HepG2 (cell line): ENCODE data around the gene SLC1A3. TPM values are rescaled to one million over a fixed set of nuclear protein-coding genes. Genes with fewer than 3 reads are reported as not detected.

Source experiments
- ATAC-seq: fragments of 200-7000 bp; cut with Tn5 transposase; 3 replicates; pipeline ENCODE4 v1.9.1; 2020; ENCODE audit warnings: mild to moderate bottlenecking, moderate library complexity
- BruUV-seq: library from RNA; stranded (reverse); fragments of 400-500 nt; replicated peaks from 2 replicates; lab custom pipeline; 2021; lab: Mats Ljungman, UMichigan
- CTCF ChIA-PET: fragments of 300-600 bp; formaldehyde crosslinking; extraction: SDS; loops from one replicate; lab custom pipeline; 2021; ENCODE audit warnings: low total read pairs, inconsistent platforms, low intra/inter-chr PET ratio; lab: Yijun Ruan, JAX
- POLR2A ChIA-PET: fragments of 350-600 bp; sonication (Branson Sonifier 250); formaldehyde crosslinking; loops from one replicate; lab custom pipeline; 2020; ENCODE audit warnings: antibody characterized with exemption, inconsistent platforms; lab: Yijun Ruan, JAX
- DNase-seq: peaks from one replicate; pipeline ENCODE4 v3.0.0-alpha.2; 2015; ENCODE audit warnings: low spot score
- FAIRE-seq: peaks from 3 replicates; lab custom pipeline; 2011; peaks lifted over from hg19 to GRCh38; lab: Jason Lieb, UNC
- H2AFZ ChIP-seq: one replicate; pipeline ENCODE4 v1.6.1; 2011; ENCODE audit warnings: low read length, inconsistent platforms
- H3K27ac ChIP-seq: fragments of 300-600 bp; 3 replicates; pipeline ENCODE4 v1.8.0; 2011; ENCODE audit warnings: mixed run types, mild to moderate bottlenecking, mixed read lengths, low read length, inconsistent platforms; ENCODE audit not compliant: insufficient read depth; ENCODE audit errors: extremely low read length
- H3K27me3 ChIP-seq, 2 experiments: fragments of 200-600 bp in 1 of 2; 2 replicates in 1 of 2; 3 replicates in 1 of 2; pipeline versions ENCODE4 v1.6.0 to v1.8.0; 2011; ENCODE audit warnings: low read length in 2 of 2, mild to moderate bottlenecking in 2 of 2, moderate library complexity in 2 of 2, inconsistent platforms in 1 of 2; ENCODE audit not compliant: insufficient read depth in 2 of 2, control insufficient read depth in 1 of 2
- H3K36me3 ChIP-seq, 2 experiments: fragments of 200-600 bp in 1 of 2; replicated peaks in 1 of 2; 2 replicates in 1 of 2; 3 replicates in 1 of 2; pipeline versions ENCODE4 v1.5.1 to v1.8.0; 2011; ENCODE audit warnings: low read length in 2 of 2, inconsistent platforms in 1 of 2; ENCODE audit not compliant: insufficient read depth in 2 of 2, control insufficient read depth in 1 of 2
- H3K4me1 ChIP-seq: 2 replicates; pipeline ENCODE4 v1.5.1; 2012; ENCODE audit warnings: low read length, inconsistent platforms; ENCODE audit not compliant: insufficient read depth
- H3K4me2 ChIP-seq: 2 replicates; pipeline ENCODE4 v1.6.0; 2011; ENCODE audit warnings: low read depth, low read length, inconsistent platforms
- H3K4me3 ChIP-seq, 3 experiments: fragments of 200-600 bp in 1 of 3; sonication (generic), shearing (Covaris generic) in 1 of 3; replicated peaks in 1 of 3; 2 replicates each; pipeline ENCODE4 v1.5.1; 2011 to 2016; ENCODE audit warnings: low read length in 3 of 3, inconsistent platforms in 2 of 3, low read depth in 2 of 3, mild to moderate bottlenecking in 2 of 3, control low read depth in 1 of 3, mixed read lengths in 1 of 3; ENCODE audit not compliant: insufficient read depth in 1 of 3
- H3K79me2 ChIP-seq: one replicate; pipeline ENCODE4 v1.6.1; 2011; ENCODE audit warnings: low read length, inconsistent platforms; ENCODE audit not compliant: insufficient read depth
- H3K9ac ChIP-seq: 2 replicates; pipeline ENCODE4 v1.6.0; 2011; ENCODE audit warnings: mild to moderate bottlenecking, low read depth, low read length, inconsistent platforms; ENCODE audit not compliant: insufficient read depth
- H3K9me3 ChIP-seq: 2 replicates; pipeline ENCODE4 v1.5.1; 2012; ENCODE audit warnings: mild to moderate bottlenecking, low read length
- H4K20me1 ChIP-seq: 2 replicates; pipeline ENCODE4 v1.6.0; 2011; ENCODE audit warnings: inconsistent platforms, mild to moderate bottlenecking, low read length, moderate library complexity; ENCODE audit not compliant: insufficient read depth
- DR1 ChIP-seq: sonication (generic); formaldehyde crosslinking; IDR thresholded peaks from 2 replicates; pipeline ENCODE4 v1.8.0; 2021; ENCODE audit warnings: mild to moderate bottlenecking, missing genetic modification reagents, inconsistent platforms
- ERF ChIP-seq: IDR thresholded peaks from 2 replicates; pipeline ENCODE4 v1.6.1; 2018; ENCODE audit warnings: missing biosample characterization, missing genetic modification reagents
- HIVEP1 ChIP-seq: sonication (generic); formaldehyde crosslinking; IDR thresholded peaks from 2 replicates; pipeline ENCODE4 v1.4.0; 2020; ENCODE audit warnings: mild to moderate bottlenecking, missing genetic modification reagents
- IKZF5 ChIP-seq: IDR thresholded peaks from 2 replicates; pipeline ENCODE4 v1.6.1; 2018; ENCODE audit warnings: missing genetic modification reagents, mild to moderate bottlenecking, missing compliant biosample characterization
- MEIS2 ChIP-seq: sonication (generic); formaldehyde crosslinking; IDR thresholded peaks from 2 replicates; pipeline ENCODE4 v1.9.0; 2021; ENCODE audit warnings: mild to moderate bottlenecking, missing genetic modification reagents
- NFAT5 ChIP-seq: sonication (generic); formaldehyde crosslinking; IDR thresholded peaks from 2 replicates; pipeline ENCODE4 v1.4.0; 2020; ENCODE audit warnings: missing genetic modification reagents
- NFE2L2 ChIP-seq: fragments of 150-350 bp; IDR thresholded peaks from 2 replicates; pipeline ENCODE4 v1.6.1; 2014; ENCODE audit warnings: low read length
- NFIB ChIP-seq: sonication (generic); formaldehyde crosslinking; IDR thresholded peaks from 2 replicates; pipeline ENCODE4 v1.9.0; 2021; ENCODE audit warnings: missing genetic modification reagents, mild to moderate bottlenecking, borderline replicate concordance
- ZNF20 ChIP-seq: sonication (generic); formaldehyde crosslinking; IDR thresholded peaks from 2 replicates; pipeline ENCODE4 v1.4.0; 2020; ENCODE audit warnings: mild to moderate bottlenecking, moderate library complexity, missing genetic modification reagents
- ZNF414 ChIP-seq: sonication (generic); formaldehyde crosslinking; IDR thresholded peaks from 2 replicates; pipeline ENCODE4 v1.5.0; 2020; ENCODE audit warnings: missing genetic modification reagents
- ZNF564 ChIP-seq: sonication (generic); formaldehyde crosslinking; IDR thresholded peaks from 2 replicates; pipeline ENCODE4 v1.8.1; 2023; ENCODE audit warnings: mild to moderate bottlenecking, missing genetic modification reagents
- ZNF619 ChIP-seq: sonication (generic); formaldehyde crosslinking; IDR thresholded peaks from 2 replicates; pipeline ENCODE4 v1.4.0; 2020; ENCODE audit warnings: mild to moderate bottlenecking, missing genetic modification reagents
- ZNF703 ChIP-seq: sonication (generic); formaldehyde crosslinking; IDR thresholded peaks from 2 replicates; pipeline ENCODE4 v1.5.1; 2020; ENCODE audit warnings: missing genetic modification reagents, mild to moderate bottlenecking, moderate library complexity, borderline replicate concordance
- ZNF780A ChIP-seq: sonication (generic); formaldehyde crosslinking; IDR thresholded peaks from 2 replicates; pipeline ENCODE4 v1.8.0; 2022; ENCODE audit warnings: mild to moderate bottlenecking, missing genetic modification reagents, moderate library complexity
- ZSCAN12 ChIP-seq: sonication (generic); formaldehyde crosslinking; IDR thresholded peaks from 2 replicates; pipeline ENCODE4 v1.9.0; 2021; ENCODE audit warnings: mild to moderate bottlenecking, missing genetic modification reagents
- ZXDC ChIP-seq: sonication (generic); formaldehyde crosslinking; IDR thresholded peaks from 2 replicates; pipeline ENCODE4 v1.5.0; 2020; ENCODE audit warnings: mild to moderate bottlenecking, missing genetic modification reagents
- WGBS: methylation state at CpG from one replicate; pipeline ENCODE4 v1.1.6; 2017; ENCODE audit warnings: low lambda C conversion rate; 5-methylcytosine and 5-hydroxymethylcytosine counted together
- in situ Hi-C: cut with HindIII; loops from 2 replicates; pipeline ENCODE4 v1.10.0; 2017; ENCODE audit warnings: low pct_unique_long_range_greater_than_20kb; ENCODE audit not compliant: extremely low pct_ligation_motif_present
- intact Hi-C: fragments of 100-400 bp; cut with micrococcal nuclease; formaldehyde crosslinking; loops from one replicate; pipeline ENCODE4 v1.10.0; 2022; ENCODE audit not compliant: unreplicated experiment
- polyA plus RNA-seq, 8 experiments: library from polyadenylated mRNA; depleted of rRNA in 3 of 8; stranded (reverse) in 7 of 8; unstranded in 1 of 8; fragments of >200 nt; fragmentation: Illumina TruSeq in 4 of 8; extraction: Trizol in 4 of 8; gene quantifications; 2 replicates each; pipeline versions ENCODE4 v1.2.1 to v1.2.3, GENCODE V29; 2011 to 2016; ENCODE audit warnings: low read depth in 4 of 8, missing spikeins in 1 of 8, mixed read lengths in 1 of 8; ENCODE audit not compliant: insufficient read depth in 1 of 8
- total RNA-seq, 5 experiments: library from RNA; depleted of rRNA; stranded (reverse); fragments of >200 nt; fragmentation: Illumina TruSeq; extraction: Trizol; gene quantifications; 2 replicates each; pipeline ENCODE4 v1.2.3, GENCODE V29; 2016; ENCODE audit warnings: low read depth in 1 of 5

Gene SLC1A3
- total and polyA plus RNA-seq, 2 of the 13 experiments (the other 11 are each of a cell fraction or from before 2014, with no cell fraction given): 0.09 TPM; not detected in 1

- no peak overlapping the region for H3K9ac ChIP-seq
- no peak overlapping the region for H3K4me2 ChIP-seq
- no peaks in the 10 kb centered on the region for H3K27me3 ChIP-seq
- no peaks in the 10 kb centered on the region for H3K4me1 ChIP-seq
- H3K36me3 ChIP-seq: no peaks in the 10 kb centered on the region
- CTCF ChIA-PET: no interaction called here
- BruUV-seq: no TSS peak
- no peak for FAIRE-seq
- POLR2A ChIA-PET: no interaction called here
- H3K79me2 ChIP-seq: no peaks in the 10 kb centered on the region
- no peak for ATAC-seq
- H3K9me3 ChIP-seq: no peaks in the 10 kb centered on the region
- DNase-seq: no peak
- intact Hi-C loops (no loop called here), in situ Hi-C loops (no loop called here)
- 28% methylated on average over 9 of the region's 9 CpGs for WGBS
- H4K20me1 ChIP-seq: no peaks in the 10 kb centered on the region
- no peak overlapping the region for H3K4me3 ChIP-seq
- no peak overlapping the region for H2AFZ ChIP-seq
- no peak overlapping the region for H3K27ac ChIP-seq
- TF ChIP-seq IKZF5 (CRISPR knock-in tag) (no peak), DR1 (CRISPR knock-in tag) (no peak), NFAT5 (no peak), ZNF564 (CRISPR knock-in tag) (no peak), HIVEP1 (CRISPR knock-in tag) (no peak), ERF (no peak), ZNF619 (CRISPR knock-in tag) (no peak), ZSCAN12 (CRISPR knock-in tag) (no peak), ZNF780A (CRISPR knock-in tag) (no peak), ZNF703 (CRISPR knock-in tag) (no peak), ZNF20 (CRISPR knock-in tag) (no peak), NFE2L2 (no peak), ZXDC (no peak), NFIB (no peak), MEIS2 (CRISPR knock-in tag) (no peak), ZNF414 (no peak)
These were observed 29.4 kb downstream of the SLC1A3 start for GRCh38 chr5:36635721-36636390.
